Activated T-cell treated with anti-CD3 and anti-CD28 coated beads for 1 hour (primary cell): ENCODE data around the gene LMAN2.
"Not testable (repeated sequence)": the region's sequence is repeated elsewhere in the genome, so short reads cannot be mapped to it uniquely, and the experiment has no call there.

Experiments
- DNase-seq: peaks from one replicate; pipeline ENCODE4 v3.0.0-alpha.2; 2020; ENCODE audit warnings: low read depth

The LMAN2 gene

DNA sequence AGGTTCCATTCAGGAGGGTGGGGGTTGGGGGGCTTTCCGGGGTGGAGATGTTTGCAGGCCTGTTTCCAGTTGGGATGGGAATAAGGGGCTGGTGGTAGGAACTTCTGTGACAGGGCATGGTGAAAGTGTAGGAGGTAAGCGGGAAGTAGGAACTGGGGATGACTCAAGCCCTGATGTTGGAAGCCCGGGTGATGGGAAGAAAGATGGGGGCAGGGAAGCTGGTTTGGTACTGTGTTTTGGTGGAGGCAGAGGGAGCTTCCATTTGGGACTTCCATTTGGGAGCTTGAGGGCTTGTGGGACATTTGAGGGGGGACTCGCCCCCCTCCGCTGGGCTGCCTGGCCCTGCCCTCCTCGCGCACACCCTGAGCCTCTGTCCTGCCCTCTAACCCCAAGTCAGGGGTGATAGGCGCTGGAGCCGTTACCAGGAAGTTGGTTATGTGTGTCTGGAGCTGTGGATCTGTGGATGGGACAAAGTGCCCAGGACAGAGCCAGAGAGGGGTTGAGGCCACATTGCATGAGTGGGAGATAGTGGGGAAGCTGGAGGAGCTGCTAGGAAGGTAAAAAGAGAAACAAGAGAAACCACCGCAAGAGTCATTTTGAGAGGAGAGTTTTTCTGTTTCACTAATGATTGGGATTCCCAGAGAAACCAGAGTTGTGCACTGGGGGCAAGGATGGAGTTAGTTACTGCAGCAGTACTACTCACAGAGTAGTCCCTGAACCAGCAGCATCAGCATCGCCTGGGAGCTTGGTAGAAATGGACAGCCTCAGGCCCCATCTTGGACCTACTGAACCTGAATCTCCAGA lies 12.9 kb upstream of the LMAN2 start:
- DNase-seq: no peak

DNA sequence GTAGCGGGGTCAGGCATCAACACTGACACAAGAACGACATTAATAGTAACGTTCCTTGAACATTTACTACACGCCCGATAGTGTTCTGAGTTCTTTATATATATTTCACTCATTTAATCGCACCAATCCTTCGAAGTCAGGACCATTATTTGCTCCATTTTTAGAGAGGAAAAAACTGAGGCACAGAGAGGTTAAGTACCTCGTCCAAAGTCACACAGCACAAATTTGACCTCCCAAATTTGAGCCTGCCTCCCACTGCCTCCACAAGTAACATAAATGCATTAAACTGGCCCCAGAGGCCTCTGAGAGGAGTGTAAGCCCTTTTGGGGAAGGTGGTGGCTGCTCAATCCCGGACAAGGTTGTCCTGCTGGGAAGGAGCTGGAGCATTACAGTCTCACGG lies 12.1 kb upstream of the LMAN2 start:
- no peak for DNase-seq

DNA sequence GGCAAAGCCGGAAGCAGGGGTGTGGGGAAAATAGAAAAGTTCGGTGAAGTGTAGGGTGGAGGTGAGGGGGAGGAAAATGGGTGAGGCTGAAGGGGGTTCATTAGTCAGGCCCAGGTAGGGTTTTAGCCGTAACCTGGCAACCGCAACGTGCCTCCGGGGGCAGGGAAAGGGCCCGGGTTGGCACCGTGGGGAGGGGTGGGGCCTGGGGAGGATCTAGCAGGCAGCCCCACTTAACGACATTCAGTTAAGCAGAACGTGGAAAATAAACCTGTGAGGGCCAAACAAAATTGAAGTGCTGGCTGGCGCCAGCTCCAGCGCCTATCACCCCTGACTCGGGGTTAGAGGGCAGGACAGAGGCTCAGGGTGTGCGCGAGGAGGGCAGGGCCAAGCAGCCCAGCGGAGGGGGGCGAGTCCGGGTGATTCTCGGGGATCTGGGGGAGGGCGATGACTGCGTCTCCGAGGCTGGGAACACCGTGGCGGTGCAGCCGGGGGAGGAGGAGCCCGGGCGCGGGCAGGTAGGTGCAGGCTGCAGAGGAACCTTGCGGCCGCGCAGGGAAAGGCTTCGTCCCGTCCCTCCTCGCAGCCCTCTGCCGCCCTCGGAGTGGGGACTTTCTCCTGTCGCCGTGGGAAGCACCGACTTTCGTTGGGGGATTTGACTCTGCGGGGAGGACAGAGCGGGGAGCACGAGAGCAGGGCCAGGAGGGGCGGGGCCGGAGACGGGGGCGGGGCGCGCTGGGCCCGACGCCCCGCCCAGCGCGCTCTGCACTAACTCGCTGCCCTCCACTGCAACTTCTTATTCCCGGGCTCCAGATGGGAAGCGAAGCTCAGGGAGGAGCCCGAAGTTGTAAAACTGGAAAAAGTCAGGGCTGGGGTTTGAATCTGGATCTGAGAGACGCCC lies 11.4 kb upstream of the LMAN2 start:
- DNase-seq: peak; percentile 59

DNA sequence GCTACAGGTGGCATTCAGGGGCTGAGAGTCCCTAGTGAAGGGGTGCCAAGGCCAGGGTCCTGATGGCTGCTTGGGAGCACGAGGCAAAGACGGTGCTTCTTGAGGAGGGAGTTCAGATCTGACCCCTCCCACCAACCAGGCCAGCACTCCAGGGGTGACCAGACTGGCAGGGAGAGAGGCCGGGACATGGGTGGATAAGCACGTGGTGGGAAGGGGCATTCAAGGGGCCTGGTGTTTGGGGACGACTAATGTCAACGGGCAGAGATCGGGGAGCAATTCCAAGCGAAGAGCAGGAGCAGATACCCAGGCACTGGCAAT lies 10.8 kb upstream of the LMAN2 start:
- DNase-seq: no peak

DNA sequence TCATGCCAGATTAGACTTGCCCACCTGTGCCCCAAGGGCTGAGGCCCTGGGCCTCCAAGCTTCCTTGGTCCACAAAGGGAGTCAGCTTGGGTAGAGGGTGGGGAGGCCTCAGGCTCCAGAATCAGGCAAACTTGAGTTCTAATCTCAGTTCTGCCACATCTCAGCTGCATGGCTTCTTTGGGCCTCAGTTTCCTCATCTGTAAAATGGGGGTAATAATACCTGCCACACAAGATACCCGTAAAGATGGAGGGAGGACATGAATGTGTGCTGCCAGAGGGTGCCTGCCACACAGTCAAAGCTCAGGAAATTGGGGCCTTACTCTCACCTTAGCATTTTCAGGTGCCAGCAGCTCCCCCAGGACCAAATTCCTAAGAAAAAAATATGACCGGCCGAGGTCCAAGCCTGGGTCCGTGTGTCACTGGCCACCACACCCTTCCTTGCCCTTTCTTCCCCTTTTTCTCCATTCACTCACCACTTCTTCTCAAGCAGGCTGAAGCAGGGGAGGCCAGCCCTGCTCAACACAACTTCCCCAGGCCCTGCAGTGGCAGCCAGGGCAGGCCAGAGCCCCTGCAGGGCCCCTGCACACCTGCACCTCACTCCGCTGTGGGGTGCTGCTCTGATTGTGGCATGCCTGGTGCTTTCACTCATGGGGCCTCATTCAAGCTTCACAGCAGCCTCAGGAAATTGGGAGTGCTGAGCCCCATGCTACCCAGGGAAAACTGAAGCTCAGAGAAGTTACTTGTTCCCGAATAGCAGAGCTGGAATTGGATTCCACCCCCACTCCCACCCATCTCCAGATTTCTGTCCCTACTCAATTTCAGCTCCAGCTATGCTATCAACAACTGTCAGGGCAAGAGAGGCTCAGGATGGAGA lies 10.2 kb upstream of the LMAN2 start:
- no peak for DNase-seq

DNA sequence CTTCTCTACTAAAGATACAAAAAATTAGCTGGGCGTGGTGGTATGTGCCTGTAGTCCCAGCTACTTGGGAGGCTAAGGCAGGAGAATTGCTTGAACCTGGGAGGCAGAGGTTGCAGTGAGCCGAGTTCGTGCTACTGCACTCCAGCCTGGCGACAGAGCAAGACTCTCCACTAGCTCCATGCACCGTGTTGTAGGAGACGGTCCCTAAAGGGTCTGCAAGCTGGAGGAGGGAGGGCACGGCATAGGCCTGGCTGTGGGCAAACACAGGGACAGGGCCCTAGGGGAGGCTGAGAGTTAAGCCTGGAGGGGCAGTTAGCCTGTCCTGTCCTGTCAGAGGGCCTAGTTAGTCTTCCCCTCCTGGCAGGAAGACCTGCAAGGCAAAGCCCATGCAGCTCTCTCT lies 9.3 kb upstream of the LMAN2 start:
- DNase-seq: not testable (repeated sequence)

DNA sequence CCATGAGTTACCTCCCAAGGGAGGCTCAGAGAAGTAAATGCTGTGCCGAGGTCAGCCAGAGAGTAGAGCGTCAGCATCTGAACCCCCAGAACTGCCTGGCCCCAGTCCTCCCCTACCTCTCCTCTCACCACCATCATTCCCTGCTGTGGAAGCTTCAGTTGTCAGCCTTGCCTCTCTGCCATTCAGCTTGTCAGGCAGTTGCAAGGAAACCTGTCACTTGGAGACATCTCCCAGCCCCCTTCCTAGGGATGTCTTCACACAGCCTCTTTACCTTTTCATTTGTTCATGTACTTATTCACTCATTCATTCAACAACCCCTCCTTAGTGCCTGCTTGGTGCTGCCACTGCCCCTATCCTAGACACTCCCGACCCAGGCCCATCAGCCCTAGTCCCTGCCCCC lies 8.4 kb upstream of the LMAN2 start:
- DNase-seq: no peak

DNA sequence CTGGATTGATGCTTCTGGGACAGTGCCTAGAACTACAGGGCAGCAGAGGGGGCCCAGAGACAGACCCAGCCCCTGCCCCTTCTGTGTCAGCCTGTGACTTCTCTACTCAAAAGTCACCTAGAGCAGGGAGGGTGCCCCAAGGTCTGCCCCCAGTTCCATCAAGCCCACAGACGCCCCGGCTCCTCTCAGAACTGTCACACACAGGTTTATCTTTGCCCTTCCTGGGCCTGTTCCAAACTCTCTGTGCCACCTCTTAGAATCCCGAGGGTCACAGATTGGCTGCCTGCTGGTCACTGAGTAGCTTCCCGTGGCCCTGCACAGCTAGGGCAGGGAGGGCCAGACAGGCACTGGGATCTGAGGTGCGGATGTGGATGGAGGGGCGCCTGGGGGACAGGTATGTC lies 8.0 kb upstream of the LMAN2 start:
- DNase-seq: no peak

DNA sequence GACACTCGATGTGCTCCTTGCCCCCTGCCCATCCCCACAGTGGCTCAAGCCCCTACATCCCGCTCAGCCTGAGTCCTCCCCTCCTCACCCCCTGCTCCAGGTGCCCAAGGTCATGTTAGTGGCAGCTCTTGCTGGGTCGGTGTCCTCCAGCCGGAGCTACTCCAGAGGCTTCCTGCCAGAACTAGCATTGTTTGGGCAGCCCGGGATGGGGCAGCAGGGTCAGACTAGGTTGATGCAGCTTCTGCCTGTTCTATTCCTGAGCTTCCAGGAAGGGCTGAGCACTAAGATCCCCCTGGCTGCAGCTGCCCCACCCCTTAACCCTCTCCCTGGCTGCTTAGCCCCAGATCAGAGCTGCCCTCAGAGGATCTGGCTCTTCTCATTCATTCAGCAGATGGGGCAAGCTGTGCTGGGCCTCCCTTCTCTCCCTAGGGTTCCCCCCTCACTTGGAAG lies 6.9 kb upstream of the LMAN2 start:
- DNase-seq: no peak

DNA sequence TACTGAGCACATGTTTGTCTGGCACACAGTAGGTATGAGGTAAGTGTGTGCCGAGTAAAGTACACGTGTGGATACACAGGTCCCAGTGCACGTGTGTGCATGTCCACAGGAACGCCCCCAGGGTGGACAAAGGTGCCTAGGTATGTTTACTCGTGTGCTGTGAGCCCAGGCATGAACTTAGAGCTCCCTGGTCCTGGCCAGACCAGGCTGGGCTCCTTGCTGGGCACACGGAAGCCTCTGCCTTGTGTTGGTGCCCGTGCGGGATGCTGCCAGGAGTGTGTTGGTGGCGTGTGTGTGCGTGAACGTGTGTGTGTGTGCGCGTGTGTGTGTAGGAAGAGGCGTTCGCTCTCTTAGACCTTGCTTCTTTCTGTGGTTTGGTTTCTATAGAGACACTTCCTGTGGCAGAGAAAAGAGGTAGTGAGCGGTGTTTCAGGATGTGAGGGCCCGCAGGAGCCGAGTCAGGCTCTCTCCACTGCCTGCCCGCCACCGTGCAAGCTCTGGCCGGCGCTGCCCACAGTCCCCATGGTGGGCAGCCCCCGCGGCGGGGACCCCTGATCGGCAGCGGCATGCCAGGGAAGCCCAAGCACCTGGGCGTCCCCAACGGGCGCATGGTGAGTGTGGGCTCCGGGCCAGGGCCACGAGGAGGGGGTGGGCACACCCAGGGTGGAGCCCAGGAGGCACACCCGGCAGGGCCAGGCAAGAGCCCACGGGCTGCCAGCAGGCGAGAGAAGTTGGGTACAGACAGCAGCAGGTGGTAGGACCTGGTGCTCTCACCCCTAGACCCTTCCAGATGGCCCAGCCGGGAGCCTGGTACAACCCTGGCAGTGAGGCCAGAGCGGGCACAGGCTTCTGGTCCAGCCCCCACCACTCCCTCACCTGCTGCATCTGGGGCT lies 6.2 kb upstream of the LMAN2 start, which contains the start of gene RGS14:
TSS of gene RGS14 (plus strand) at position 466 of the 893 bp plus-strand sequence. CDS start at position 567, 101 bp downstream.
- DNase-seq: peak; percentile 41

DNA sequence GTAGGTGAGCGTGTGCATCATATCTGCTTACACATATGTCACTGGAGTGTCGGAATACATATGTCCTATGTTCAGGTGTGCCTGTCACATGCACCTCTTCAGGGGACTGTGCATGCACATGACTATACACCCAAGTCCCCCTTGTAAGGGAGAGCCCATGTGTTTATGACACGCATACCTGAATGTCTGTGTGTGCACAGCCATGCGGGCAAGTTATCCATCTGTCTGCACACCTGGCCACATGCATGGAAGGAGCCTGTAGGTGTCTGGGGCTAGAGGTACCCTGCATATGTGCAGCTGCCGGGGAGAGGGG lies 5.6 kb upstream of the LMAN2 start:
- DNase-seq: no peak

DNA sequence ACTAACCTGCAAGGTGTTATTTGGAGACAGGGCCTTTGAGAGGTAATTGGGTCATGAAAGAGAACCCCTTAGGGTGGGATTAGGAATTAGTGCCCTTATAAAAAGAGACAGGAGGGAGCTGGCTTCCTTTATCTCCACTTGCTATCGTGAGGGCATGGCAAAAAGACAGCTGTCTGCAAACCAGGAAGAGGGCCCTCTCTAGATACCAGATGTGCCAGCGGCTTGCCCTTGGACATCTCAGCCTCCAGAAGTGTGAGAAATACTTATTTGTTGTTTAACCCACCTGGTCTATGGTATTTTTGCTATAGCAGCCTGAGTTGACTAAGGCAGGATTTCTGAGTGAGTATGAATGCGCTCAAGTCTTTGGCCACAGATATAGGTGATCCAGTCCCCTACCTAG lies 5.3 kb upstream of the LMAN2 start:
- no peak for DNase-seq

DNA sequence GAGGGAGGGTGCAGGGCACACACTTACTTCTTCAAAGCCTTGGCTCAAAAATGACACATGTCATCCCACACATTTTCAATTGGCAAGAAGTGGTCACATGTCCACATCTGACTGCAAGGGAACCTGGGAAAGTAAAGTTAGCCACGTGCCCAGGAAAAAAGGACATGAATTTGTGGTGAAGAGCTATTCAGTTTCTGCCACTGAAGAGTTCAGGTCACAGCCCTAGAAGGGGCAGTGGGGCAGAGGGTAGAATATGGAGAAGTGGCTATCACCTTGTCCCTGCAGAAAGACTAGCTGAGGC lies 4.3 kb upstream of the LMAN2 start:
- no peak for DNase-seq

DNA sequence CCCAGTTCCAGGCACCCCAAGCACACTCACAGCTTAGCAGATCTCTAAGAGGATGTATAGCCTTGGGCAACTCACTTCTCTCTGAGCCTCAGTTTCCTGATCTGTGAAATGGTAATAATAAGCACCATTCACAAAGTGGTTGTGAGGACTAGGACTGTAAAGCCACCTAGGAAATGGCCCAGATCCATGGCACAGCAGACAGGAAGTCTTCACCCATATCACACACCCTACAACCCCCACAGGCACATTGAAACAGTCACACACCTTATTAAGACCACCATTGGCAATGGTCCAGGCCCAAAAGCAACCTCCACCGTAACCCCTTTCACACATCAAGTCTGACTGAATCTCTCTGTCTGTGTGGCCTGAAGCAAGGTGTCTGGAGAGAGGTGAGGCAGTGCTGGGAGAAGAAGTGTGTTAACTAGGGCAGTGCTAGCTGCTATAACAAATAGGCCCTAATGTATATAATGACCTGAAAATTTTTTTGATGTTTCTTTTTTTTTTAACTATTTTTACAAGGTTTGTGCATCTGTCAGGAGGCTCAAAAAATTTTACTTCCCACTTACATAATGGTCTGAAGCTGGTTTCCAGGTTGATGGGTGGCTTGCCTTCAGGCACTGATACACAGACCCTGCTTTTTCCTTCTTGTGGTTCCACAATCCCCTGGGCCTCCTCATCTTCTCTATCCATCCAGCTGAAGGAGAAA lies 3.8 kb upstream of the LMAN2 start:
- DNase-seq: no peak

DNA sequence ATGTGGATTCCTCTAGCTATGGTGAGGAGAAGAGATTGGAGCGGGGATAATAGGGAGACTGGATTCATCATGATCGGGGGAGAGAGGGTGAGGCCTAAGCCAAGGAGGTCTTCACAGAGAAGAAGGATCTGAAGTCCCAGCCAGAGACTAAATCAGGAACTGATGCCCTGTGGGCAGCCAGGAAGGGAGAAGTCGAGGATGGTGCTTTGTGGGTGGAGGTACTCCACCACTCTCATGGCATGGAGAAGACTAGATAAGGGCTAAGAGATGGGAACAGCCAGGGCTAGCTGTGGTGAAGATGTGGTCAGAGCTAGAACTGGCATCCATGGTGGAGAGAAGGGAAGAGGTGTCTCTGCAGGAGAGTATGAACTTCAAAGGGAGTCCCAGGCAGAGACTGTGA lies 3.2 kb upstream of the LMAN2 start:
- no peak for DNase-seq

DNA sequence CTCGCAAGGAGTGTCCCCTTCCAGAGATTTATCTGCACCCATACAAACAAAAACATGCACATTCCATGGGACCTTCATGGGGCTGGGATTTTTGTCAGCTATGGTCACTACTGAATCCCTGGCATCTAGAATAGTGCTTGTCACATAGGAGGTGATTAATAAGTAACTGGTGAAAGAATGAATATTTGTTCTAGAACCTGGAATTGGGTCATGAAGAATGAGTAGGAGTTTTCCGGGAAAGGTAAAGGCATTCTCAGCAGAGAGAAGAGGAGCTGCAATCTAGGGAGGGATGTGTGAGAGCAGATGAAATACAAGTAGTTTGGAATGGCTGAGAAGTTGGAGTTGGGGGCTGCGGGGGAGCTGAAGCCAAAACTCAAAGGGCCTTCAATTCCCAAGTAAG lies 2.8 kb upstream of the LMAN2 start:
- DNase-seq: no peak

DNA sequence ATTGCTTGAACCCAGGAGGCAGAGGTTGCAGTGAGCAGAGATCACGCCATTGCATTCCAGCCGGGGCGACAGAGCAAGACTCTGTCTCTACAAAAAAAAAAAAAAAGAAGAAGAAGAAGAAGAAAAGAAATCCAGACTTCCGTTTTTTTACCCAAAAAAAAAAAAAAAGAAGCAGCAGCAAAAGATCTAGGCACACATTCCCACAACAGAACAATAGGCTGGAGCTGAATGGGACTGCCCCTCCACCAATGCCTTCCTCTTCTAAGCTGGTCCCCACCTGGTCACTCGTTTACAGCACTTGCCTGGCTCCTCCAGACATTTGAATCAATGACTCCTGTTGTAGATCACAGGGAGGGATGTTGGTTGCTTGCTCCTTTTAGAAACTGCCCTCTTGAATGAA lies 1.6 kb upstream of the LMAN2 start:
- DNase-seq: no peak

DNA sequence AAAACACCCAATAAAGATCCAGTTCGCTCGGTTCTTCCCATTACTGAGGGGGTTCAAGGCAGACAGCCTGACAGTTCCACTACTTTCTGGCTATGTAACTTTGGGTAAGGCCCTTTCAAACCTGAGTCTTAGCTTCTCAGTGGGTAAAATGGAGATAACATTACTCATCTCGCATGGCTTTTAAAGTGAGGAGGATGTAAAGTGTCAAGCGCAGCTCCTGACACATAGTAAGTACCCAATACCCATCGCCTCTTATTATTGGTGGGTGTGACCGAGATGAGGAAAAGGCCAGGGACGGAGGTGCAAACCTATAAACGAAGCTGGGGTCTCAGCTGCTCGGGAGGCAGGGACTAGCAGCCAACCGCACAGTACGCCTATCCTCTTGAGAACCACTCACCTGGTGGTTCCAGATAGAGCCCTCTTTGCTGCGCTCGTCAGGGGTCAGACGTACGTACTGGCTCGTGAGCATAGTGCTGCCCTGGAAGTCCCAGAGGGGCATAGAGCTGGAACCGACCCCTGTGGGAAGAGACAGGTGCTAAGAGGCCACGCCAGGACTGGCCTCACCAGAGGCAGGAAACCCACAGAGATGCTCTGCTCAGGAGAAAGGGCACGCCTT lies 584 bp downstream of the LMAN2 start:
- no peak for DNase-seq

DNA sequence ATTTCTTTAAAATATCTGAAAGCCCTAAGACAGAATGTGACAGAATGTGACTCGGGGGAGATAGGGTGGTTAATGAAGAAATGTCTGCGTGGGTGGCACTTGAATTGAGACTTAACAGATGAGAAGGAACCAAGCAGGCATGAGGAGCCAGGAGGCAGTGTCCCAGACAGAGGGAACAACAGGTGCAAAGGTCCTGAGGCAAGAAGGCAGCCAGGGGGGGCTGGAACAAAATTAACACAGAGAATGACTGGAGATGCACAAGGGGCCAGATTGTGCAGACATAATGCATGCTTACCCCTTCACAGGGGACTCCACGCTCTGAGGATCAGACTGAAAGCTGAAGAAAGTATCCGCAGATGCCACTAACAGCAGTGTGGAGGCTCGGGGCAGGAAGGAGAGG lies 1.7 kb downstream of the LMAN2 start:
- DNase-seq: no peak

DNA sequence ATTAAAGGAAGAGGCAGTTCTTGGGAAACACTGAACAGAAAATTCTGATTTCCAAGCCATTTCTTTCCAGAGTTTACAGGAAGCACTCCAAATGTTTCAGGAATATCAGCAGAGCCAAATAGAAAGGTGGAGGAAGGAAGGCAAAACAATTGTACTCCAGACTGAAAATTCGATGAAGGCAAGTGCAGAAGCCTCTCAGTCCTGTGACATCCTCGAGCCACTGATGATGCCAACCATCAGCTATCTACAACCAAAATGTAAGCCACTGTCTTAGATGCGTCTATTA lies 2.2 kb downstream of the LMAN2 start:
- DNase-seq: no peak

DNA sequence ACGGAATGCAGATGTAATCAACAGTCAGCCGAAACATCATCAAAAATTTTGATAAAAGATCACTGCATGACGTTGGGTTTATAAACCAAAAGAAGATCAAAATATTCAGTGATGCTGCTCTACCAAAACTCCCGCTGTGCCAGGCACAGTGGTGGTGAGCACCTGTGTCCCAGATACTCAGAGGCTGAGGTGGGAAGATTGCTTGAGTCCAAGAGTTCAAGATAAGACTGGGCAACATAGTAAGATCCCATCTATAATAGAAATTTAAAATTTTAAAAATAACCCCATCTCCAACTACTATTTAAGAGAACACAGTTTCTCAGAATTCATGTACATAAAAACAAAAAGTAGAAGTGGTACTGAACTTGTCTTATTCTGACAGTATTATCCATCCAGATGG lies 3.8 kb downstream of the LMAN2 start:
- no peak for DNase-seq
